SK-N-SH (cell line): ENCODE results near the gene KRT26.

Experiments used
- ELF1 ChIP-seq: IDR thresholded peaks from 2 replicates; pipeline ENCODE4 v1.4.0; 2012
- EZH2phosphoT487 ChIP-seq: fragments of 200-600 bp; sonication (generic); IDR thresholded peaks from 2 replicates; pipeline ENCODE4 v1.6.1; 2017; ENCODE audit warnings: low read depth, mixed run types, mild to moderate bottlenecking, antibody characterized with exemption, moderate library complexity, borderline replicate concordance
- FOSL2 ChIP-seq: IDR thresholded peaks from 2 replicates; pipeline ENCODE4 v1.4.0; 2012; ENCODE audit warnings: low read depth, mild to moderate bottlenecking, moderate library complexity, borderline replicate concordance
- FOXM1 ChIP-seq: IDR thresholded peaks from 2 replicates; pipeline ENCODE4 v1.4.0; 2012; ENCODE audit warnings: low read depth, mild to moderate bottlenecking
- POLR2AphosphoS5 ChIP-seq: IDR thresholded peaks from 2 replicates; pipeline ENCODE4 v1.6.1; 2012; ENCODE audit warnings: low read depth, low read length
- RAD21 ChIP-seq: IDR thresholded peaks from 2 replicates; pipeline ENCODE4 v1.6.1; 2012; ENCODE audit warnings: mild to moderate bottlenecking, low read length
- RCOR1 ChIP-seq: fragments of 150-350 bp; IDR thresholded peaks from 2 replicates; pipeline ENCODE4 v1.6.1; 2017; ENCODE audit warnings: antibody characterized with exemption, low read length
- SIN3A ChIP-seq: IDR thresholded peaks from 2 replicates; pipeline ENCODE4 v1.6.1; 2012; ENCODE audit warnings: low read depth, mild to moderate bottlenecking, low read length, moderate library complexity, borderline replicate concordance
- SMC3 ChIP-seq: IDR thresholded peaks from 2 replicates; pipeline ENCODE4 v1.6.1; 2012; ENCODE audit warnings: low read depth, low read length, improper control_type of control experiment
- USF1 ChIP-seq: IDR thresholded peaks from 2 replicates; pipeline ENCODE4 v1.4.0; 2012; ENCODE audit warnings: low read depth, borderline replicate concordance
- YY1 ChIP-seq: IDR thresholded peaks from 2 replicates; pipeline ENCODE4 v1.4.0; 2012; ENCODE audit warnings: low read depth, mild to moderate bottlenecking
- TF ChIP-seq, protein P1 (sequence below): fragments of 200-600 bp; sonication (generic); IDR thresholded peaks from 2 replicates; pipeline ENCODE4 v1.6.1; 2017; ENCODE audit warnings: antibody characterized with exemption, mild to moderate bottlenecking, moderate library complexity
- TF ChIP-seq, protein P2 (sequence below): IDR thresholded peaks from 2 replicates; pipeline ENCODE4 v1.6.1; 2012; ENCODE audit warnings: mild to moderate bottlenecking, low read depth, low read length, moderate library complexity

- TF ChIP-seq, protein P1, sequence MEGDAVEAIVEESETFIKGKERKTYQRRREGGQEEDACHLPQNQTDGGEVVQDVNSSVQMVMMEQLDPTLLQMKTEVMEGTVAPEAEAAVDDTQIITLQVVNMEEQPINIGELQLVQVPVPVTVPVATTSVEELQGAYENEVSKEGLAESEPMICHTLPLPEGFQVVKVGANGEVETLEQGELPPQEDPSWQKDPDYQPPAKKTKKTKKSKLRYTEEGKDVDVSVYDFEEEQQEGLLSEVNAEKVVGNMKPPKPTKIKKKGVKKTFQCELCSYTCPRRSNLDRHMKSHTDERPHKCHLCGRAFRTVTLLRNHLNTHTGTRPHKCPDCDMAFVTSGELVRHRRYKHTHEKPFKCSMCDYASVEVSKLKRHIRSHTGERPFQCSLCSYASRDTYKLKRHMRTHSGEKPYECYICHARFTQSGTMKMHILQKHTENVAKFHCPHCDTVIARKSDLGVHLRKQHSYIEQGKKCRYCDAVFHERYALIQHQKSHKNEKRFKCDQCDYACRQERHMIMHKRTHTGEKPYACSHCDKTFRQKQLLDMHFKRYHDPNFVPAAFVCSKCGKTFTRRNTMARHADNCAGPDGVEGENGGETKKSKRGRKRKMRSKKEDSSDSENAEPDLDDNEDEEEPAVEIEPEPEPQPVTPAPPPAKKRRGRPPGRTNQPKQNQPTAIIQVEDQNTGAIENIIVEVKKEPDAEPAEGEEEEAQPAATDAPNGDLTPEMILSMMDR = no peak
- TF ChIP-seq EZH2phosphoT487 (no peak), FOXM1 (no peak), POLR2AphosphoS5 (no peak), SMC3 (no peak), USF1 (no peak), FOSL2 (no peak), RAD21 (no peak), SIN3A (no peak), YY1 (no peak), RCOR1 (no peak), ELF1 (no peak)
- TF ChIP-seq, protein P2, sequence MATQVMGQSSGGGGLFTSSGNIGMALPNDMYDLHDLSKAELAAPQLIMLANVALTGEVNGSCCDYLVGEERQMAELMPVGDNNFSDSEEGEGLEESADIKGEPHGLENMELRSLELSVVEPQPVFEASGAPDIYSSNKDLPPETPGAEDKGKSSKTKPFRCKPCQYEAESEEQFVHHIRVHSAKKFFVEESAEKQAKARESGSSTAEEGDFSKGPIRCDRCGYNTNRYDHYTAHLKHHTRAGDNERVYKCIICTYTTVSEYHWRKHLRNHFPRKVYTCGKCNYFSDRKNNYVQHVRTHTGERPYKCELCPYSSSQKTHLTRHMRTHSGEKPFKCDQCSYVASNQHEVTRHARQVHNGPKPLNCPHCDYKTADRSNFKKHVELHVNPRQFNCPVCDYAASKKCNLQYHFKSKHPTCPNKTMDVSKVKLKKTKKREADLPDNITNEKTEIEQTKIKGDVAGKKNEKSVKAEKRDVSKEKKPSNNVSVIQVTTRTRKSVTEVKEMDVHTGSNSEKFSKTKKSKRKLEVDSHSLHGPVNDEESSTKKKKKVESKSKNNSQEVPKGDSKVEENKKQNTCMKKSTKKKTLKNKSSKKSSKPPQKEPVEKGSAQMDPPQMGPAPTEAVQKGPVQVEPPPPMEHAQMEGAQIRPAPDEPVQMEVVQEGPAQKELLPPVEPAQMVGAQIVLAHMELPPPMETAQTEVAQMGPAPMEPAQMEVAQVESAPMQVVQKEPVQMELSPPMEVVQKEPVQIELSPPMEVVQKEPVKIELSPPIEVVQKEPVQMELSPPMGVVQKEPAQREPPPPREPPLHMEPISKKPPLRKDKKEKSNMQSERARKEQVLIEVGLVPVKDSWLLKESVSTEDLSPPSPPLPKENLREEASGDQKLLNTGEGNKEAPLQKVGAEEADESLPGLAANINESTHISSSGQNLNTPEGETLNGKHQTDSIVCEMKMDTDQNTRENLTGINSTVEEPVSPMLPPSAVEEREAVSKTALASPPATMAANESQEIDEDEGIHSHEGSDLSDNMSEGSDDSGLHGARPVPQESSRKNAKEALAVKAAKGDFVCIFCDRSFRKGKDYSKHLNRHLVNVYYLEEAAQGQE = no peak
Observed at GRCh38 chr17:40727447-40728231, 44.4 kb downstream of the KRT26 start.
